Progenitor cell of endocrine pancreas (in vitro differentiated cells): Measurements from ENCODE around the gene ZBED3. TPM values are rescaled to one million over a fixed set of nuclear protein-coding genes. Genes with fewer than 3 reads are reported as not detected.
"Not testable (repeated sequence)": the region's sequence is repeated elsewhere in the genome, so short reads cannot be mapped to it uniquely, and the experiment has no call there.

Source experiments
- DNase-seq: peaks from one replicate; pipeline ENCODE4 v3.0.0; 2021; ENCODE audit warnings: low spot score; ENCODE audit not compliant: unreplicated experiment
- H3K27ac Mint-ChIP-seq: 2 replicates; pipeline ENCODE4 v1.8.0; 2021; ENCODE audit warnings: mild to moderate bottlenecking, moderate library complexity, mixed read lengths
- H3K27me3 Mint-ChIP-seq: 2 replicates; pipeline ENCODE4 v1.8.0; 2021; ENCODE audit warnings: mixed read lengths
- H3K36me3 Mint-ChIP-seq: 2 replicates; pipeline ENCODE4 v1.8.0; 2022; ENCODE audit warnings: mixed read lengths; ENCODE audit not compliant: insufficient read depth
- H3K4me1 Mint-ChIP-seq: 2 replicates; pipeline ENCODE4 v1.8.0; 2021; ENCODE audit warnings: low read depth, mixed read lengths
- H3K4me3 Mint-ChIP-seq: 2 replicates; pipeline ENCODE4 v1.8.0; 2021; ENCODE audit warnings: low read depth, mild to moderate bottlenecking, moderate library complexity, mixed read lengths
- H3K9me3 Mint-ChIP-seq: 2 replicates; pipeline ENCODE4 v1.8.0; 2021; ENCODE audit warnings: low read depth, mixed read lengths
- total RNA-seq: library from RNA; stranded (reverse); gene quantifications from 2 replicates; pipeline ENCODE4 v1.2.1, GENCODE V29; 2021
- TF ChIP-seq, protein P1 (sequence below): fragments of 200-600 bp; sonication (generic); IDR thresholded peaks from one replicate; pipeline ENCODE4 v1.5.0; 2021; ENCODE audit warnings: antibody characterized with exemption, mild to moderate bottlenecking; ENCODE audit not compliant: unreplicated experiment

ZBED3 gene
- total RNA-seq, 1 donor from 2014 or later, result 37.1 TPM

DNA sequence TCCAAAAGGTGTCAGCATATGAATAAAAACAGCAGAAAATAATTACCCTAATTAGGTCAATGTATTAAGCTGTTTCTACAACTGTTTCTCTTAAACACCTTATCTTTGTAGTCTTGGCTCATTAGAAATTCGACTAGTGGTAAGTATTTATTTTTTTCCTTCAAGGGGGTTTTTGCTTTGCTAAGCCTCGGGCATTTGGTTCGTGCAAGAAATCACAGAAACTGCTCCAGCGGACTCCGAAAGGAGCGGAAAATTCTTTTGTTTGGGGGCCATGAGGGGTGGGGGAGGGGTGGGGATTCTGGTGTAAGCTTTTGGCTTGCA, 757 bp downstream of the ZBED3 start:
- Mint-ChIP-seq H3K9me3 (peaks cover 13% of the 10 kb centered on the region), H3K27ac (peak overlapping the region; percentile 100), H3K27me3 (no peaks in the 10 kb centered on the region), H3K4me3 (peak overlapping the region; percentile 96), H3K36me3 (peaks cover 35% of the 10 kb centered on the region), H3K4me1 (peaks cover 17% of the 10 kb centered on the region)
- TF ChIP-seq, protein P1, sequence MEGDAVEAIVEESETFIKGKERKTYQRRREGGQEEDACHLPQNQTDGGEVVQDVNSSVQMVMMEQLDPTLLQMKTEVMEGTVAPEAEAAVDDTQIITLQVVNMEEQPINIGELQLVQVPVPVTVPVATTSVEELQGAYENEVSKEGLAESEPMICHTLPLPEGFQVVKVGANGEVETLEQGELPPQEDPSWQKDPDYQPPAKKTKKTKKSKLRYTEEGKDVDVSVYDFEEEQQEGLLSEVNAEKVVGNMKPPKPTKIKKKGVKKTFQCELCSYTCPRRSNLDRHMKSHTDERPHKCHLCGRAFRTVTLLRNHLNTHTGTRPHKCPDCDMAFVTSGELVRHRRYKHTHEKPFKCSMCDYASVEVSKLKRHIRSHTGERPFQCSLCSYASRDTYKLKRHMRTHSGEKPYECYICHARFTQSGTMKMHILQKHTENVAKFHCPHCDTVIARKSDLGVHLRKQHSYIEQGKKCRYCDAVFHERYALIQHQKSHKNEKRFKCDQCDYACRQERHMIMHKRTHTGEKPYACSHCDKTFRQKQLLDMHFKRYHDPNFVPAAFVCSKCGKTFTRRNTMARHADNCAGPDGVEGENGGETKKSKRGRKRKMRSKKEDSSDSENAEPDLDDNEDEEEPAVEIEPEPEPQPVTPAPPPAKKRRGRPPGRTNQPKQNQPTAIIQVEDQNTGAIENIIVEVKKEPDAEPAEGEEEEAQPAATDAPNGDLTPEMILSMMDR, result no peak
- DNase-seq, result no peak

DNA sequence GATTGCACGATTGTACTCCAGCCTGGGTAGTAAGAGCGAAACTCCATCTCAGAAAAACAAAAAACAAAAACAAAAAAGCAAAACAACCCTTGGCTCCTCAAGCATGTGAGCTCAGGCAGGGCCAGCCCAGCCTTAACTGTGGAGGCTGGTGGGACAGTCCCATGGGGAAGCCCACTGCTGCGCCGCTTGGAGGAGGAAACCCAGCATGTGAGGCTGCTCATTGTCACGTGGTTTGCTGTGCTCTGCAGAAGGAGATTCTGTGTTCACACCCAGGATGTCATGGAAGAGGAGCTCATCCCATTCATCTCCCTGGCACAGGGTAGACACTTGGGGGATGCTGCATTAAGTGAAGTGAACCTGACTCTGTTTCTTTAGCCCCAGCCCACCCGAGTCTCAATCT, 4.0 kb downstream of the ZBED3 start:
- Mint-ChIP-seq H3K9me3 (peaks cover 9% of the 10 kb centered on the region), H3K27ac (no peak overlapping the region), H3K4me1 (peaks cover 16% of the 10 kb centered on the region), H3K27me3 (no peaks in the 10 kb centered on the region), H3K36me3 (peaks cover 31% of the 10 kb centered on the region), H3K4me3 (no peak overlapping the region)
- TF ChIP-seq, protein P1, result no peak
- no peak for DNase-seq

DNA sequence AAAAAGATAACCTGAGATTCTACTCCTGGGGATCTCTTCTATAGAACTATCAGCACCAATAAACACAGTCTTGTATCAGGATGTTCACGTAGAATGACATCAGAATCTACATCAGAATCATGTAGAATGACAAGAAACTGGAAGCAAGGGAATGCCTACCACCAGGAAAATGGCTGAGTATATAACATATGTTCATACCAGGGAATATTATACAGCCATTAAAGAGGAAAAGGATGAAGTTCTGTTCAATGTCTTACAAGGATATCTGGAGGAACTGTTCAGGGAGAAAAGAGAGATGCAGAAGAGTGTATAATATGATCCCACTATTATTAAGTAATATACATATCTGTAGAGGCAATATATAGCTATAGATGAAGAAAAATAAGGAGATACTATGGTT, 4.8 kb downstream of the ZBED3 start:
- Mint-ChIP-seq H3K9me3 (peaks cover 9% of the 10 kb centered on the region), H3K4me3 (no peak overlapping the region), H3K36me3 (peaks cover 32% of the 10 kb centered on the region), H3K4me1 (peaks cover 12% of the 10 kb centered on the region), H3K27ac (no peak overlapping the region), H3K27me3 (no peaks in the 10 kb centered on the region)
- DNase-seq, result no peak
- TF ChIP-seq, protein P1, result no peak

DNA sequence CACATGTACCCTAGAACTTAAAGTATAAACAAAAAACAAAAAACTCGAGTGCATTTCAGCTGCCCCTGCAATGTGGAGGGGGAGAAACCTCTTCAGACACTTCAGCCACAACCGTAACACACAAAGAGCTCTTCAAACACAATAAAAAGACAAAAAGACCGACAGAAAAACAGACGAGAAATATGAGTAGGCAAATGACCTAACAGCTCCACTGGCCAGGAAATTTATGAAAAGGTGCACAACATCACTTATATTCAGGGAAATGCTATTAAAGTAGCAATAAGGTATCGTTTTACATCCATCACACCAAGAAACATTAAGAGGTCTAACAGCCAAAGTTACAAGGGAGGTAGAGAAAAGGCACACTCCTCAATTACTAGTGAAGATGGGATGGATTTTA, 6.2 kb downstream of the ZBED3 start:
- Mint-ChIP-seq H3K9me3 (peaks cover 9% of the 10 kb centered on the region), H3K36me3 (peaks cover 36% of the 10 kb centered on the region), H3K27ac (no peak overlapping the region), H3K4me3 (no peak overlapping the region), H3K27me3 (peaks cover 4% of the 10 kb centered on the region), H3K4me1 (peaks cover 8% of the 10 kb centered on the region)
- TF ChIP-seq, protein P1, result no peak
- no peak for DNase-seq

DNA sequence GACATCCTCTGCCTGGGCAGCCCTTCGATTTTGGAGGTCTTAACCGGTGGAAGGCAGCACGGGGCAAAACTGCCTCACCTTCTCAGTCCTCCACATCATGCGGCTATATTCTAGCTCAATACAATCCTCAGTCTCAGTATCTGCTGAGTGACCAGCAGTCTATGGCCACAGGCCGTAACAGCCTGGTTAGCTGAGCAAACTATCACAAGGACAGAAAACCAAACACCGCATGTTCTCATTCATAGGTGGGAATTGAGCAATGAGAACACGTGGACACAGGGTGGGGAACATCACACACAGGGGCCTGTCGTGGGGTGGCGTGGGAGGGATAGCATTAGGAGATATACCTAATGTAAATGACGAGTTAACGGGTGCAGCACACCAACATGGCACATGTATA, 6.6 kb downstream of the ZBED3 start:
- not testable (repeated sequence) for H3K4me3 Mint-ChIP-seq, H3K27me3 Mint-ChIP-seq

DNA sequence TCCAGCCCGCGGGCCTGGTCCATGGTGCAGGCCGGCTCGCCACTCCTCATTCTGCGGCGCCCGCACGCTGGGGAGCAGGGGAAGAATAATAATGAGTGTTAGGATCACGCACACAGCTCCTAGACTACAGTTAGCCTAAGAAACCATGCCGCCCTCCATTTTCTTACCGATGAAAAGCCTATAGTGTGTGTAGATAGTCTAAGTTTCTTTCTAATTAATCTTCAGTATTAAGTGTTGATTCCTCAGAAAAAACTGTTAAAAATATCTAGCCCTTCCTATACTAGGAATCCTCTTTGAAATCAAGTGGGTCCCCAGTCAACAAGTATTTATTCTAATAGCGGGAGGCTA, 9.3 kb downstream of the ZBED3 start:
- Mint-ChIP-seq H3K4me3 (peak overlapping the region; percentile 61), H3K27ac (no peak overlapping the region)

More for the DNA sequence above, 6.6 kb downstream of the ZBED3 start:
- H3K4me1 Mint-ChIP-seq, H3K9me3 Mint-ChIP-seq, H3K27ac Mint-ChIP-seq, DNase-seq: not testable (repeated sequence)
- peaks cover 38% of the 10 kb centered on the region for H3K36me3 Mint-ChIP-seq

More for the DNA sequence above, 9.3 kb downstream of the ZBED3 start:
- H3K9me3 Mint-ChIP-seq, result peaks cover 4% of the 10 kb centered on the region
- H3K36me3 Mint-ChIP-seq, result peaks cover 26% of the 10 kb centered on the region
- H3K27me3 Mint-ChIP-seq, result peaks cover 4% of the 10 kb centered on the region
- no peak for DNase-seq
- H3K4me1 Mint-ChIP-seq, result peaks cover 1% of the 10 kb centered on the region
- TF ChIP-seq, protein P1, result no peak
